Activated CD8-positive, alpha-beta memory T cell treated with anti-CD3 and anti-CD28 coated beads, Interleukin-2, amount 50 U/mL, for 1 hour (primary cell): ENCODE results near the gene GPBP1.
"Not testable (repeated sequence)": the region's sequence is repeated elsewhere in the genome, so short reads cannot be mapped to it uniquely, and the experiment has no call there.

Experiments
- DNase-seq: peaks from one replicate; pipeline ENCODE4 v3.0.0-alpha.2; 2020; ENCODE audit errors: extremely low read depth

GPBP1 gene

DNA sequence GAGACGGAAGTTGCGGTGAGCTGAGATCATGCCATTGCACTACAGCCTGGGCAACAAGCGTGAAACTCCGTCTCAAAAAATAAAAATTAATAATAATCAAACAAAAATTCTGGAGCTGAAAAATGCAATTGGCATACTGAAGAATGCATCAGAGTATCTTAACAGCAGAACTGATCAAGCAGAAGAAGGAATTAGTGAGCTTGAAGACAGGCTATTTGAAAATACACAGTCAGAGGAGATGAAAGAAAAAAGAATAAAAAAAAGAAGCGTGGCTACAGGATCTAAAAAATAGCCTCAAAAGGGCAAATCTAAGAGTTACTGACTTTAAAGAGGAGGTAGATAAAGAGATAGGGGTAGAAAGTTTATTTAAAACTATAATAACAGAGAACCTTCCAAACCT is 111.2 kb downstream of the GPBP1 start:
- not testable (repeated sequence) for DNase-seq

DNA sequence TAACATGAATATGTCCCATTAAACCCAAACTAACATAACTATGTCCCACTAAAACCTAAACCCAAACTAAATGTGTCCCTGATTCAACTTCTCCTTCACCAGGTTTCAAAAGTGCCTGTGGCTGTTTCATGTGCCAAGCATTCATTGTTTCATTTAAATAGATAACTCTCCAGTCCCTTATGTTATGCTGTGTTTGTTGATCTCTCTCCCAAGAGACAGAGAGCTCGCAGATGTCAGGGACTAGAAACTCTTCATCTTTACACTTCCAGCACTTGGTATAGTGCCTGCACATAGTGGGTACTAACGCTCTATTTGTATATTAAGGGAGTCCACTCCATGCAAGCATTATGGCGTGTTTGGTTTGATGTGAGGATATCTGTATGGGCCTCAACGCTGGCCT is 118.0 kb downstream of the GPBP1 start:
- no peak for DNase-seq

DNA sequence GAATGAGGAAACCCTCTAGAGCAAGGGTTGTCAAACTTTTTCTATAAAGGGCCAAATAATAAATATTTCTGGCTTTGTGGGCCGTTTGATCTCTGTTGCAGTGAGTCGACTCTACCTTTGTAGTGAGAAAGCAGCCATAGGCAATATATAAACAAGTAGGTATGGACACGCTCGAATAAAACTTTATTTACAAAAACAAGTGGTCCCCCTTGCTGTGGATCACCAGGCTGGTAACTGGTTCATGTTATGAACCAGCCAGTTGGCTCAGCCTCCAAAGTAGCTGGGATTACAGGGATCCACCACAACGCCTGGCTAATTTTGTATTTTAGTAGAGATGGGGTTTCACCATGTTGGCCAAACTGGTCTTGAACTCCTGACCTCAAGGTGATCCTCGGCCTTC is 118.5 kb downstream of the GPBP1 start:
- no peak for DNase-seq

DNA sequence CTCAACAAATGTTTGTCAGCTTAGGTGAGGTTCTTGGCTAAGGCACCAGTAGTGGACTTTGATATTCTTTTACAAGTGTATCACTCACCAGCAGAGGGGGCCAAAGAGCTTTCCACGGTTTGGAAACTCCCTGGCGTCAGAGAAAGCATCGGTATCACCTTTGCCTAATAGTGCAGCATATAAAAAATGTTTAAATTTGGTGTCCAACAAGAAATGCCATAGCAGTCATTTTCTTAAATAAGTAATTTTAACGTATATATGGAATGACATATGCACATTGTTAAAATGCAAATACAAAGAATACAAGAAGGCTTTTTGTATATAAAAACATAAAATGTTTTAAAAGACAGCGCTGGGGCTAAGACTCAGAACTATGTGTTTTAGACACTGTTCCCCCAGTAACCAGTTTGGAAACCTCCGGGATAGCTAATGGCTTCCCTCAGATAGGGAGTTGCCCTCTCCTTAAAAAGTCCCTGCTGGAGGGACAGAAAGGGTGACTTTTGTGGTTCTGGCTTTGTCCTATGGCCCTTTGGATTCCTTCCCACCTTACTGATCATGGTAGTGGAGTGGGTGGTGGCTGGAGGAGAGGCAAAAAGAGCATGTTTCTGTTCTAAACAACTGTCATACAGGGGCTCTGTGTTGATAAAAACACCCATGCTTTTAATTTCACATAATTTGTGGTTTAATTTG is 124.6 kb downstream of the GPBP1 start:
- peak; percentile 73 for DNase-seq

DNA sequence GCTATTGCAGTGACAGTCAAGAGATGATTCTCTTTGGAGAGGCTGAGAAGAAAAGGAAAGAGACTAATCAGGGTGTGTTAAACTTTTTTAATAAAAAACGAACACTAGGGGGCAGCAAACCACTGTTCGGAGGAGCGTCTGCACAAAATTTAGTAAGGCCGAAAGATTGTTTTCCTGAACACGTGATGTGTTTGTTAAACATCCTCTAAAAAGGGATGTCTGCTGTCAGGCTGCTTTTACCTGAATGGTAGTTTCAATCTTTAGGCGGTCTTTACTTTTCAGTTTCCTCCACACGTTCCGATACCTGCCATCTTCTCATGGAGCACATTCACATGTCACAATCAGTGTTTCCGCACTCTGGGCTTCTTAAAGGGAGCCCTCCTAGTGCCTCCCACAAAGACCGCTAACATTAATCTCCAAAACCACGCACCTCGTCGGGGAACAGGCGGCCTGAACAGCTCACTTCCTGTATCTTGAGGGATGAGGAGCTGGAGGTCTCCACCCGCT is 125.2 kb downstream of the GPBP1 start:
- DNase-seq: peak; percentile 4

DNA sequence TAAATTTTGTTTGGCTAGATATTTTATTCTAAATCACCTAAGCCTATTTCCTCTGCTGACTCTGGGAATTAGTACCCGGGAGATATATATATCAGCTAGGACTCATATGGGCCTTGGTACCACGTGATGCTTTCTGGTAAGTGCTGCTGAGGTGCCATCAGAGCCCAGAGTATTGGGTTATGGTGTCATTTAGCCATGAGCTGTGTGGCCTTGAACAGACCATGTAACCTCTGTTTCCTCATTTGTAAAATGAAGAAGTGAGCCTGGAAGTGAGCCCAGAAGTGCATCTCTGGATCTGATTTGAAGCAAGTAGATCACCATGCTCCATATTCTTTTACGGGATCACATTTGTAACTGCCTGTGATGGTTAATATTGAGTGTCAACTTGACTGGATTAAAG is 126.1 kb downstream of the GPBP1 start:
- DNase-seq: no peak

DNA sequence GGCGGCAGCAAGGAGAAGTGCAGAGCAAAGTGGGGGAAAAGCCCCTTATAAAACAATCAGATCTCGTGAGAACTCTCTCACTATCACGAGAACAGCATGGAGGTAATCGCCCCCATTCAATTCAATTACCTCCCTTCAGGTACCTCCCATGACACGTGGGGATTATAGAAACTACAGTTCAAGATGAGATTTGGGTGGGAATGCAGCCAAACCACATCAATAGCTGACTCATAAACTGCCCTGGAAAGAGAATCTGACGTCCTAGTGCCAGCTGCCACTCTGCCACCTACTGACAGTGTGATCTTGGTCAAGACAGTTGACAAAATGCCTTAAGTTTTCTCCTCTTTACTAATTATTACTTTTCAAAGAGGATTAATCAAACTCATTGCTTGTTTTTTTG is 128.3 kb downstream of the GPBP1 start:
- DNase-seq: no peak

DNA sequence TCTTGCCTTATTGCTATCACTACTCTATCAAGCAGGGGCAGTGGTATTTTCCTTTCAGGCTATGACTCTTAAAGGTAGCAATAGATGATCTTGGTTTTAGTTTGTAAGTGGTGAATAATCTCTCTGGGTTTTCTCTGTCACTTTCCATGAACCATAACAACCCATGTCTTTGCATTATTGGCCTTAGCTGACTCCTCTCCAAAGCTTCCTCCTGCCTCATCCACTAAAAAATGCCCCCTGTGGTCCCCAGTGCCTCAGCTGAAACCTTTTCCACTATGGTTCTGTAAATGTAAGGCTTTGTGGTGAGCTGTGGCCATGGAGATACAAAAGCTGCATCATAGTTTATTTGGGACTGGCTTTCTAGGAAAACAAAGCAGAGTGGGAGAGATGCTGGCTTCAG is 128.8 kb downstream of the GPBP1 start:
- no peak for DNase-seq

DNA sequence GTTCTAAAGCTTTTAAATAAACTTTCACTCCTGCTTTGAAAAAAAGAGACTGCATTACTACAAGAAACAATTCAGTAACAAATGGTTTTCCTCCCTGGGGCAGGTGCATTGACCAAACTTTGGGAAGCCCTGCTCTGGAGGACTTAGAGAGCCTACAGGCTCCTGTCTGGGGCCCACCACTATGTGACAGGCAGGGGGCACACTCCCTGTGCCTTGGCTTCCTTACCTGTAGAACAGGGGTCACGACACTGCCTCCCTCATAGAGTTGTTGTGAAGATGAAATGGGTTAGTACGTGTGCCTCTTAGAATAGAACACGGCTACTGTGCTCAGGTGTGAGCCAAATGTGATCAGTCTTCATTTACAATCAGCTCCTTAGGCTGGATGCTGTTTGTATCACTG is 130.1 kb downstream of the GPBP1 start:
- DNase-seq: no peak

DNA sequence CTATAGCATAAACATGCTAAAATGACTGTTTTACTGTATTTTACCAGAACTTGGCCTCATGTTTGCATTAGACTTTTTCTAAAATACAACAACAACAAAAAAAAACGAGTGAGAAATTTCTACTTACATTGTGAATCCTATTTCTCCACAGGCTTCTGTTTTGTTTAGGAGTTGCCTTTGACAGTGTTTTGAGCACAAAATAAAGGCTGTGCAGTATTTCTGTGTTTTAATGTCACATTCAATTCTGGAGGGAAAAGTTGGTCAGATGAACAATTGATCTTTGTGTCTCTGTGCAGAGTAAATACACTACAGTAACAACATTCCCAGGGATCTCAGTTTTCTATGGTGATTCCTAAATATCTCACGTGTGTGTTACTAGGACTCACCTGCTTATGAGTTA is 131.1 kb downstream of the GPBP1 start:
- no peak for DNase-seq

DNA sequence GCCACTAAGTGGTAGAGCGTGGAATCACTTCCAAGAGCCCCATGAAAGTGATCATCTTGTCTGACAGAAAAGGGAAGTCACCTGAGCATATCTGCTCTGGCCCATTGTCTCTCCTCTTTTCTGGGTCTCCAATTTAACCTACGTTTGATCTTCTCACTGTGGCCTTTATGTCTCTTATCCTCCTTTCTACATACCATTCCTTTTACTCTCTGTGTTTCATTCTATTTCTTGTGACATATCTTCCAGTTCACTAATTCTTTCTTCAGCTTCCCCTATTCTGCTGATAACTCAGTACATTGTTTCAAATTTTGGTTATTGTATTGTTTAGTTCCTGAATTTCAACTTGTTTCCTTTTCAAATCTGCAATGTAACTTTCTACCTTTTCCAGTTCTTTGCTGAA is 132.5 kb downstream of the GPBP1 start:
- DNase-seq: no peak

DNA sequence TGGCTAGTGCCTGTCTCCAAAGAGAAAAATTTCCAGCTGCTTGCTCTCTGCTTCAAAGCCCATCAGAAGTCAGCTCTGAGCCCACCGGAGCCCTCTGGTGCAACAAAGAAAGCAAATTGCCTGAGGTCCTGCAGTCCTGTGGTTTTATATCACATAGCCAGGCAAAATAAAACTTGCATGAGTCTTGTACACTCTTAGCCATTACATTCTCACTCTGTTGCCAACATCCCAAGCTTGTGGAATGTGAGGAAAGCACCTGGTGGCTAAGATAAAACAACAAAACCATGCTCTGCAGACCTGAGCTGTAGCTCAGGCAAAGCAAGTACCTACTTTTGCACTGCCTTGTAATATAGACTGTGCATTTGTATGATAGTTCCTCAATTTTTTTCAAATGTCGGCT is 133.7 kb downstream of the GPBP1 start:
- DNase-seq: no peak

DNA sequence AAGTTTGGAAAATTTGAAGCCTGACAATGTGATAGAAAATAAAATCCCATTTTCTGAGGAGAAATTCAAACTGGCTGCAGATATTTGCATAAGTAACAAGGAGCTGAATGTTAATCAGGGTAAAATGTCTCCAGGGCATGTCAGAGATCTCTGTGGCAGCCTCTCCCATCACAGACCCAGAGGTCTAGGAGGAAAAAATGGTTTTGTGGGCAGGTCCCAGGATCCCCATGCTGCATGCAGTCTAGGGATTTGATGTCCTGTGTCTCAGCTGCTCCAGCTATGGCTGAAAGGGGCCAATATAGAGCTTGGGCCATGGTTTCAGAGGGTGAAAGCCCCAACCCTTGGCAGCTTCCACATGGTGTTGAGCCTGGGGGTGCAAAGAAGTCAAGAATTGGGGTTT is 135.2 kb downstream of the GPBP1 start:
- not testable (repeated sequence) for DNase-seq

DNA sequence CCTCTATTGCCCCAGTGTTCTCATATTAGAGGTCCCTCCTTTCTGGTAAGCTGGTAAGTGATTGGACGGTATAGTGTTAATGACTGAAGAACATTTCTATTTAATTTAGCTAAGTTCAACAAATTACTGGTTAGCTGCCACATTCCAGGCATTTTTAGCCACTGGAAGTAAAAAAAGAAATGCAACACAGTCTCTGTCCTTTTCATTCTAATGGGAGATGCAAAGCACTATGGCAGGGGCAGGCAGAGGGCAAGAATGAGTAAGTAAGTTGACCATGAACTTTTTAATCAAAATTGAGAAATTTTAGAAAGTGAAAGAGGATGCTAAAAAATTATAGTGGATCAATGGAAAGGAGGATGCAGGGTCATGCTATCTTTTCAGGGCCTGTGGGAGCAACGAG is 137.4 kb downstream of the GPBP1 start:
- DNase-seq: no peak

DNA sequence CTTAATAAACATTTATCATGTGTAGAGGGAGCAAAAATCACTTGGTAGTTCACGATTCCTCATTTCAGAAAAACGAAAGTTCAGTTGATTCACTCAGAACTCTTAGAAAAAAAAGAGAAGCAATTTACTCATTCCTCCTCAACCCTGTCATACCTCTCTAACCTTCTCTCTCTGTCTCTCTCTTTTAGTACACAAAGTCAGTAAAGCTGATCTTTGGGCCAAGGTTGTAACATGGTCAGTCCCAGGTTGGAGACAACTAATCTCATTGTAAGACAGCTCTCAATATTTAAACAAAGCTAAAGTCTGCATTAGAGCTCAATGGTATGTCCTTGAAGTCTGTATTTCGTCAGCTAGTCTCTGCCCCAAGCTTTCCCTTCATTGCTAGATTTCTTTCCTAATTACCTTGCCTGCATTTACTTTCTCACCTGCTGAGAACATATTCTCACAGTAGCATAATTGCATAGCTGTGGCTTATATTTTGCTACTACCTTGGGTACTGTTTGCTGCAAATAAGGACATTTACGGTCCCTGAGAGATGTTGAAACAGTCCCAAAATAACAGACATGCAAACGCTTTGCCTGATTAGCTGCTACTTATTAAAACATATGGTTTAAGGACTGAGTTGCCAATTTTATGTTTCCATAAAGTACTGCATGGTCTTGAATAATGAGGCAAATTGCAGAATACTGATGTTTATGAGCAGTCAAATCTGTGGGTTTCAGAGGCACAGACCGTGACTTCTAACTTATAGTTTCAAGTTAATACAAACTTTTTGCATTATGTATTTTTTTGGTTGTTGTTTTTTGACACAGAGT is 138.3 kb downstream of the GPBP1 start:
- no peak for DNase-seq

DNA sequence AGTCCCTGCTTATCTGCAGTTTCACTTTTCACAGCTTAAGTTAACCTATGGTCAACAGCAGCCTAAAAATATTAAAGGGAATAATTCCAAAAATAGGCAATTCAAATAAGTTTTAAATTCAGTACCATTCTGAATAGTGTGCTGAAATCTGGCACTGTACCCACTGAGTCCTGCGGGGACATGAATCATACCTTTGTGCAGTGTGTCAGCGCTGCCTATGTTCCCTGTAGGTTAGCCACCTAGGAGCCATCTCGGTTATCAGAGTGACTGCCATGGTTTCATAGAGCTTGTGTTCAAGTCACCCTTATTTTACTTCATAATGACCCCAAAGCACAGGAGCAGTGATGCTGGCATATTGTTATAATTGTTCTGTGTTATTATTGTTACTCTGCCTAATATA is 139.9 kb downstream of the GPBP1 start:
- DNase-seq: no peak
